Natural killer cell (primary cell): ENCODE data around the gene HOXC5. TPM values are rescaled to one million over a fixed set of nuclear protein-coding genes. Genes with fewer than 3 reads are reported as not detected.

ENCODE experiments used
- ATAC-seq, 3 donors: fragments of 150-1000 bp in 2 of 3; fragments of 200-7000 bp in 1 of 3; cut with Tn5 transposase; 1 replicate in 1 of 3; 2 replicates in 2 of 3; pipeline ENCODE4 v1.10.0; 2021; ENCODE audit warnings: mild to moderate bottlenecking in 2 of 3, moderate library complexity in 2 of 3
- DNase-seq, 2 donors: peaks; one replicate each; pipeline versions ENCODE4 v3.0.0 to v3.0.0-alpha.2; 2013 to 2021; ENCODE audit warnings: mixed read lengths in 1 of 2
- H3K27ac ChIP-seq: one replicate; pipeline ENCODE4 v1.5.1; 2013; ENCODE audit warnings: mild to moderate bottlenecking, low read length
- H3K27me3 ChIP-seq: one replicate; pipeline ENCODE4 v1.6.1; 2013; ENCODE audit warnings: low read length; ENCODE audit not compliant: control insufficient read depth, insufficient read depth
- H3K36me3 ChIP-seq: one replicate; pipeline ENCODE4 v1.6.1; 2013; ENCODE audit warnings: low read length; ENCODE audit not compliant: control insufficient read depth, insufficient read depth
- H3K4me1 ChIP-seq: one replicate; pipeline ENCODE4 v1.6.1; 2013; ENCODE audit warnings: low read length; ENCODE audit not compliant: control insufficient read depth, insufficient read depth
- H3K4me3 ChIP-seq: one replicate; pipeline ENCODE4 v1.5.1; 2013; ENCODE audit warnings: low read length
- H3K9me3 ChIP-seq: one replicate; pipeline ENCODE4 v1.6.1; 2013; ENCODE audit warnings: low read length; ENCODE audit not compliant: control insufficient read depth, insufficient read depth
- H3K27ac Mint-ChIP-seq, 2 donors: one replicate each; pipeline ENCODE4 v1.8.0; 2022; ENCODE audit warnings: mild to moderate bottlenecking in 2 of 2, mixed read lengths in 2 of 2, moderate library complexity in 1 of 2
- H3K27me3 Mint-ChIP-seq, 2 donors: one replicate each; pipeline ENCODE4 v1.8.0; 2022; ENCODE audit warnings: low read depth in 2 of 2, mixed read lengths in 2 of 2
- H3K36me3 Mint-ChIP-seq: one replicate; pipeline ENCODE4 v1.8.0; 2022; ENCODE audit warnings: mixed read lengths
- H3K4me1 Mint-ChIP-seq, 2 donors: one replicate each; pipeline ENCODE4 v1.8.0; 2022; ENCODE audit warnings: mixed read lengths in 2 of 2
- H3K4me3 Mint-ChIP-seq: one replicate; pipeline ENCODE4 v1.8.0; 2022; ENCODE audit warnings: mild to moderate bottlenecking, moderate library complexity, mixed read lengths
- H3K9me3 Mint-ChIP-seq, 2 donors: one replicate each; pipeline ENCODE4 v1.8.0; 2022; ENCODE audit warnings: mixed read lengths in 2 of 2
- WGBS: methylation state at CpG from one replicate; pipeline ENCODE4 v1.1.7; 2013; ENCODE audit warnings: missing lambda C conversion rate; ENCODE audit not compliant: insufficient coverage; 5-methylcytosine and 5-hydroxymethylcytosine counted together
- intact Hi-C: fragments of 100-400 bp; cut with micrococcal nuclease; formaldehyde crosslinking; loops from one replicate; pipeline ENCODE4 v1.14.2; 2022
- total RNA-seq, 4 donors: library from RNA; stranded (reverse); fragments of 120-200 nt in 1 of 4; gene quantifications; one replicate each; pipeline versions ENCODE4 v1.2.3 to v1.2.4, GENCODE V29; 2013 to 2022
- TF ChIP-seq, protein P1 (sequence below): fragments of 200-600 bp; IDR thresholded peaks from one replicate; pipeline ENCODE4 v1.8.0; 2022; ENCODE audit warnings: antibody characterized with exemption

The HOXC5 gene
- total RNA-seq, 3 donors from 2014 or later (not counting 1 experiment from before 2014, with no cell fraction given), result 0.20 TPM; not detected in 2

- Histone ChIP-seq H3K36me3 (no peaks in the 10 kb centered on the region), H3K4me1 (peaks cover 33% of the 10 kb centered on the region), H3K9me3 (no peaks in the 10 kb centered on the region), H3K27ac (no peak overlapping the region), H3K4me3 (no peak overlapping the region), H3K27me3 (peaks cover 61% of the 10 kb centered on the region)
- WGBS, result 17% methylated on average over 2 of the region's 3 CpGs
- no peak overlapping the region for H3K27ac Mint-ChIP-seq
- H3K27me3 Mint-ChIP-seq, result peaks cover 45 to 55% of the 10 kb centered on the region in 2 donors
- H3K4me3 Mint-ChIP-seq, result peak overlapping the region; percentile 40
- no peaks in the 10 kb centered on the region for H3K36me3 Mint-ChIP-seq
- H3K4me1 Mint-ChIP-seq, result peaks cover 20 to 44% of the 10 kb centered on the region in 2 donors
- no peaks in the 10 kb centered on the region for H3K9me3 Mint-ChIP-seq
- TF ChIP-seq, protein P1, sequence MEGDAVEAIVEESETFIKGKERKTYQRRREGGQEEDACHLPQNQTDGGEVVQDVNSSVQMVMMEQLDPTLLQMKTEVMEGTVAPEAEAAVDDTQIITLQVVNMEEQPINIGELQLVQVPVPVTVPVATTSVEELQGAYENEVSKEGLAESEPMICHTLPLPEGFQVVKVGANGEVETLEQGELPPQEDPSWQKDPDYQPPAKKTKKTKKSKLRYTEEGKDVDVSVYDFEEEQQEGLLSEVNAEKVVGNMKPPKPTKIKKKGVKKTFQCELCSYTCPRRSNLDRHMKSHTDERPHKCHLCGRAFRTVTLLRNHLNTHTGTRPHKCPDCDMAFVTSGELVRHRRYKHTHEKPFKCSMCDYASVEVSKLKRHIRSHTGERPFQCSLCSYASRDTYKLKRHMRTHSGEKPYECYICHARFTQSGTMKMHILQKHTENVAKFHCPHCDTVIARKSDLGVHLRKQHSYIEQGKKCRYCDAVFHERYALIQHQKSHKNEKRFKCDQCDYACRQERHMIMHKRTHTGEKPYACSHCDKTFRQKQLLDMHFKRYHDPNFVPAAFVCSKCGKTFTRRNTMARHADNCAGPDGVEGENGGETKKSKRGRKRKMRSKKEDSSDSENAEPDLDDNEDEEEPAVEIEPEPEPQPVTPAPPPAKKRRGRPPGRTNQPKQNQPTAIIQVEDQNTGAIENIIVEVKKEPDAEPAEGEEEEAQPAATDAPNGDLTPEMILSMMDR, result no peak
- ATAC-seq (no peak), DNase-seq (no peak)
- intact Hi-C loops, result loop anchor here (2.0 to 10.0 kb wide), 2 partner anchors 17 to 269 kb away; partner anchors contain the start of genes CBX5, HNRNPA1 and HOXC5
Measured at GRCh38 chr12:54016051-54016450, 16.8 kb upstream of the HOXC5 start.

DNA sequence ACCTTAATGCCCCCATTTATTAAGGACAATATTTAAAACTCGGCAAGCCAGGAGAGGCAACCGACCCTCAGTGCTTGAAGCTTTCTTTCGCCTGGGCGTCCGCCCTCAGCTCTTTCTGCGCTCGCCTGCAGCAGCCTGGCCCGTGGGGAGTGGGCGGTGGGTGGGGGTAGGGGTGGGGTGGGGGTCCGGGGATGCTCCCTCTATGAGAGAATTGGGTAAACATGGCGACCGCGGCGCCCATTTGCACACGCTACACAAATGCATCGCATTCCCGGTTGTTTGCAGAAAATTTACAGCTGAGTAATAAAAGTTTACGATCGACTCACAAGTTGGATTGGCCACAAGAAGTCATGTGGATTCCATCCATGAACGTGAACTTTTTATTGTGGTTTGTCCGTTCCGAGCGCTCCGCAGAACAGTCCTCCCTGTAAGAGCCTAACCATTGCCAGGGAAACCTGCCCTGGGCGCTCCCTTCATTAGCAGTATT, 16.3 kb upstream of the HOXC5 start:
- Mint-ChIP-seq H3K27ac (no peak overlapping the region), H3K4me1 (peaks cover 16 to 39% of the 10 kb centered on the region in 2 donors), H3K27me3 (peaks cover 45 to 56% of the 10 kb centered on the region in 2 donors), H3K9me3 (no peaks in the 10 kb centered on the region), H3K4me3 (peak overlapping the region; percentile 40), H3K36me3 (no peaks in the 10 kb centered on the region)
- H3K27me3 ChIP-seq, result peaks cover 57% of the 10 kb centered on the region
- TF ChIP-seq, protein P1, result no peak
- H3K36me3 ChIP-seq, result no peaks in the 10 kb centered on the region
- intact Hi-C loops, result loop anchor here (2.0 to 10.0 kb wide), 2 partner anchors 16 to 268 kb away; partner anchors contain the start of genes CBX5, HNRNPA1 and HOXC5
- DNase-seq (no peak), ATAC-seq (no peak)
- H3K4me3 ChIP-seq, result no peak overlapping the region
- H3K27ac ChIP-seq, result no peak overlapping the region
- H3K4me1 ChIP-seq, result peaks cover 33% of the 10 kb centered on the region
- H3K9me3 ChIP-seq, result no peaks in the 10 kb centered on the region
- WGBS, result 7% methylated on average over 21 of the region's 25 CpGs

DNA sequence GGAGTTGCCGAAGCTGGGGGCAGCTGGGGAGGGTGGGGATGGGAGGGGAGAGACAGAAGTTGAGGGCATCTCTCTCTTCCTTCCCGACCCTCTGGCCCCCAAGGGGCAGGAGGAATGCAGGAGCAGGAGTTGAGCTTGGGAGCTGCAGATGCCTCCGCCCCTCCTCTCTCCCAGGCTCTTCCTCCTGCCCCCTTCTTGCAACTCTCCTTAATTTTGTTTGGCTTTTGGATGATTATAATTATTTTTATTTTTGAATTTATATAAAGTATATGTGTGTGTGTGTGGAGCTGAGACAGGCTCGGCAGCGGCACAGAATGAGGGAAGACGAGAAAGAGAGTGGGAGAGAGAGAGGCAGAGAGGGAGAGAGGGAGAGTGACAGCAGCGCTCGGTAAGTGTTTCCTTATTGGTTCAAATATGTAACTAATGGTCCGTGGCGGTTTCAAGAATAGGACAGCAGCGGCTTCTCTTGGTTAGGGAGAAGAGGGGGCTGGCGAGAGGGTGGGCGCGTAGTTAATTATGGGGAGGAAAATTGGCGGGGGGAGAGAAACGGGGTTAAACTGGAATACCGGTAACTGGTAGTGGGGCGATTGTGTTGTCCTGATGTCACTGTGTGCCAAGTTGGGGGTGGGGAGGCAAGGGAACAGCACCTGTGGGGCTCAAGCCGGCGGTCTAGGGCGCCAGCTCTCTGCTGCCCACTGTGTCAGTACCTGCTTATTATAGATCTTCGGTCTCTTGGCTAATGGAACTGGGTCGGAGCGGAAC, 15.6 kb upstream of the HOXC5 start:
- Mint-ChIP-seq H3K4me1 (peaks cover 14 to 37% of the 10 kb centered on the region in 2 donors), H3K36me3 (no peaks in the 10 kb centered on the region), H3K27ac (peak overlapping the region; percentile 23 to 89), H3K9me3 (no peaks in the 10 kb centered on the region), H3K4me3 (peak overlapping the region; percentile 81), H3K27me3 (peaks cover 43 to 56% of the 10 kb centered on the region in 2 donors)
- DNase-seq, result peak in 1 of 2 donors; percentile 26
- H3K27me3 ChIP-seq, result peaks cover 55% of the 10 kb centered on the region
- H3K4me3 ChIP-seq, result peak overlapping the region; percentile 55
- intact Hi-C loops, result loop anchor here (2.0 to 10.0 kb wide), 2 partner anchors 16 to 268 kb away; partner anchors contain the start of genes CBX5, HNRNPA1 and HOXC5
- ATAC-seq, result peak; percentile 40 to 46 (median 43)
- H3K27ac ChIP-seq, result peak overlapping the region; percentile 26
- WGBS, result 5% methylated on average over 23 of the region's 24 CpGs
- H3K4me1 ChIP-seq, result peaks cover 33% of the 10 kb centered on the region
- no peaks in the 10 kb centered on the region for H3K36me3 ChIP-seq
- TF ChIP-seq, protein P1, result no peak
- H3K9me3 ChIP-seq, result no peaks in the 10 kb centered on the region
